Upper lobe of left lung (tissue), 6 donors: ENCODE data around the gene TBR1. TPM values are rescaled to one million over a fixed set of nuclear protein-coding genes. Genes with fewer than 3 reads are reported as not detected.

Experiments
- ATAC-seq, 2 donors: fragments of 200-7000 bp; cut with Tn5 transposase; one replicate each; pipeline ENCODE4 v1.9.1; 2022; ENCODE audit warnings: mild to moderate bottlenecking in 2 of 2, moderate library complexity in 2 of 2; ENCODE audit not compliant: low FRiP score in 2 of 2
- DNase-seq, 2 donors: peaks; one replicate each; pipeline ENCODE4 v3.0.0-alpha.2; 2019 to 2020
- H3K27ac ChIP-seq, 4 donors: fragments of 200-600 bp; sonication (generic); one replicate each; pipeline ENCODE4 v1.5.1; 2016 to 2019
- H3K27me3 ChIP-seq, 4 donors: fragments of 200-600 bp; sonication (generic); one replicate each; pipeline ENCODE4 v1.5.1; 2017 to 2019
- H3K36me3 ChIP-seq, 4 donors: fragments of 200-600 bp; sonication (generic); one replicate each; pipeline ENCODE4 v1.5.1; 2016 to 2019
- H3K4me1 ChIP-seq, 4 donors: fragments of 200-600 bp; sonication (generic); one replicate each; pipeline ENCODE4 v1.5.1; 2018 to 2019
- H3K4me3 ChIP-seq, 4 donors: fragments of 200-600 bp; sonication (generic); one replicate each; pipeline ENCODE4 v1.5.1; 2017 to 2019; ENCODE audit warnings: mild to moderate bottlenecking in 2 of 4, moderate library complexity in 1 of 4
- H3K9me3 ChIP-seq, 4 donors: fragments of 200-600 bp; sonication (generic); one replicate each; pipeline ENCODE4 v1.5.1; 2018 to 2019
- EP300 ChIP-seq, 4 donors: sonication (generic); formaldehyde crosslinking; IDR thresholded peaks; one replicate each; pipeline ENCODE4 v1.5.1; 2017; ENCODE audit warnings: antibody characterized with exemption in 4 of 4, control low read depth in 2 of 4
- POLR2A ChIP-seq, 4 donors: fragments of 450-650 bp; IDR thresholded peaks; one replicate each; pipeline ENCODE4 v1.5.1; 2016 to 2017; ENCODE audit warnings: antibody characterized with exemption in 4 of 4, mild to moderate bottlenecking in 2 of 4
- POLR2AphosphoS5 ChIP-seq, 2 donors: sonication (generic); formaldehyde crosslinking; IDR thresholded peaks; one replicate each; pipeline ENCODE4 v1.5.1; 2017; ENCODE audit warnings: antibody characterized with exemption in 2 of 2
- WGBS, 2 donors: methylation state at CpG; one replicate each; pipeline ENCODE4 v1.1.5; 2017 to 2018; 5-methylcytosine and 5-hydroxymethylcytosine counted together
- total RNA-seq, 6 donors: library from RNA; depleted of rRNA in 4 of 6; stranded (reverse); fragments of >200 nt in 4 of 6; gene quantifications; one replicate each; pipeline versions ENCODE4 v1.1.0 to v1.2.1, GENCODE V29; 2016 to 2021
- TF ChIP-seq, protein P1 (sequence below), 6 experiments: fragments of 450-650 bp in 4 of 6; fragments of 200-600 bp in 2 of 6; sonication (generic) in 2 of 6; IDR thresholded peaks; one replicate each; pipeline ENCODE4 v1.5.1; 2016 to 2019; ENCODE audit warnings: antibody characterized with exemption in 6 of 6
- donor health status: DM: no; HTN: no; CAD: no; lungs with moderate emphysema.
- donor health status: DM: no; HTN: yes; CAD: no; lungs with severe emphysema.

TBR1 gene
- total RNA-seq, 6 donors from 2014 or later, result not detected

DNA sequence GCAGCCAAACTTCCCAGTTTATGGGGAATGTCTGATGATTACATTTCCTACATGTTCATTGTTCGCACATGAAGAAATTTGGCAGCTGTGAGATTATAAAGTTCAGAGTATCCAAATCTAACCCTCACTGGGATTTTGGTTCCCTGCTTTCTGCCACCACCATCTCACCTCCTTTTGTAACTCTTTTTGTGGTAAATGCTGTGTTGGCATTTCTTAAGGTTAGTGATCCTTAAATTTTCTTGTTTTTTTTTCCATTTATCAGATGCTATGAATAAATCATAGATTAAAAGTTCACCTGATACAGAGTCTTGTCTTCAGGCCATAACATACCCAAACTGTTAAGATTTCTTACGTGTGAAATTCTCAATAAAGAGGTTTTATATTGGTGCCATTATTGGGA, 8.5 kb upstream of the TBR1 start:
- no peak for DNase-seq
- no peak for ATAC-seq
- Histone ChIP-seq H3K4me1 (no peaks in the 10 kb centered on the region), H3K27ac (no peak overlapping the region), H3K27me3 (no peaks in the 10 kb centered on the region), H3K36me3 (peaks cover 0 to 16% (median 0%) of the 10 kb centered on the region in 4 donors), H3K9me3 (no peaks in the 10 kb centered on the region), H3K4me3 (no peak overlapping the region)
- 97 to 100% methylated on average over 2 of the region's 2 CpGs for WGBS, 2 donors
- no peak for TF ChIP-seq EP300 (IDR thresholded peaks at IDR 0.05)
- no peak for TF ChIP-seq POLR2AphosphoS5 (IDR thresholded peaks at IDR 0.05)
- TF ChIP-seq, protein P1, sequence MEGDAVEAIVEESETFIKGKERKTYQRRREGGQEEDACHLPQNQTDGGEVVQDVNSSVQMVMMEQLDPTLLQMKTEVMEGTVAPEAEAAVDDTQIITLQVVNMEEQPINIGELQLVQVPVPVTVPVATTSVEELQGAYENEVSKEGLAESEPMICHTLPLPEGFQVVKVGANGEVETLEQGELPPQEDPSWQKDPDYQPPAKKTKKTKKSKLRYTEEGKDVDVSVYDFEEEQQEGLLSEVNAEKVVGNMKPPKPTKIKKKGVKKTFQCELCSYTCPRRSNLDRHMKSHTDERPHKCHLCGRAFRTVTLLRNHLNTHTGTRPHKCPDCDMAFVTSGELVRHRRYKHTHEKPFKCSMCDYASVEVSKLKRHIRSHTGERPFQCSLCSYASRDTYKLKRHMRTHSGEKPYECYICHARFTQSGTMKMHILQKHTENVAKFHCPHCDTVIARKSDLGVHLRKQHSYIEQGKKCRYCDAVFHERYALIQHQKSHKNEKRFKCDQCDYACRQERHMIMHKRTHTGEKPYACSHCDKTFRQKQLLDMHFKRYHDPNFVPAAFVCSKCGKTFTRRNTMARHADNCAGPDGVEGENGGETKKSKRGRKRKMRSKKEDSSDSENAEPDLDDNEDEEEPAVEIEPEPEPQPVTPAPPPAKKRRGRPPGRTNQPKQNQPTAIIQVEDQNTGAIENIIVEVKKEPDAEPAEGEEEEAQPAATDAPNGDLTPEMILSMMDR (IDR thresholded peaks at IDR 0.05), result no peak
- TF ChIP-seq POLR2A (IDR thresholded peaks at IDR 0.05), result no peak

DNA sequence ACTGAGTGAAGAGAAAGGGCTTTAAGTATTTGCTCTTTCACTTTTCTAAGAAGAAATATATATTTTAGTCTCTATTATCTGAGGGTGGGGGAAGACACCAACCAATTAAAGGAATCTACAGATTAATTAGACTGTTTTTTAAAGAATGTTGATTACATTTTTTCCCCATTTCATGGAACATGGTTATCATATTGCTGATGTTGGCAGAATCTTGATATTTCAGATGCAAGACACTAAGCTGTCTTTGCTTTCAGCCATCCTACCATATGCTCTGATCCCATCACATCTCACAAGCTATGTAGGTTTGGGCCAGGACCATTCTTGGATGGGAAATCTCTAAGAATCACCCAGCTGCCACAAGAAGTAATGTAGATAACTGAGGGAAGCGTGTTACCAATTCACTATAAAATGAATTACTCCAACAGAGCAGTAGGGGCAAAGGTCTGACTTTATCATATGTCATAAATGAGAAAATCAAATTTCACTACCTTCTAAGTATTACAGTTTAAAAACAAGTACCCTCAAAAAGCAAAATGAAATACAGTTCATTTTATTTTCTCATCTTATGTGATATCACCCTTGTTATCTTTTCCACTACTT, 6.7 kb upstream of the TBR1 start:
- H3K9me3 ChIP-seq, result no peaks in the 10 kb centered on the region
- TF ChIP-seq EP300 (IDR thresholded peaks at IDR 0.05) (no peak), POLR2AphosphoS5 (IDR thresholded peaks at IDR 0.05) (no peak), POLR2A (IDR thresholded peaks at IDR 0.05) (no peak)
- TF ChIP-seq, protein P1 (IDR thresholded peaks at IDR 0.05), result no peak
- H3K27ac ChIP-seq, result no peak overlapping the region
- DNase-seq (no peak), ATAC-seq (no peak)
- peaks cover 0 to 16% (median 0%) of the 10 kb centered on the region in 4 donors for H3K36me3 ChIP-seq
- H3K4me3 ChIP-seq, result no peak overlapping the region
- WGBS, 2 donors, result 96 to 100% methylated on average over 1 of the region's 1 CpG
- peaks cover 0 to under 1% (median under 1%) of the 10 kb centered on the region in 4 donors for H3K27me3 ChIP-seq
- peaks cover 5 to 6% (median 6%) of the 10 kb centered on the region in 4 donors for H3K4me1 ChIP-seq

DNA sequence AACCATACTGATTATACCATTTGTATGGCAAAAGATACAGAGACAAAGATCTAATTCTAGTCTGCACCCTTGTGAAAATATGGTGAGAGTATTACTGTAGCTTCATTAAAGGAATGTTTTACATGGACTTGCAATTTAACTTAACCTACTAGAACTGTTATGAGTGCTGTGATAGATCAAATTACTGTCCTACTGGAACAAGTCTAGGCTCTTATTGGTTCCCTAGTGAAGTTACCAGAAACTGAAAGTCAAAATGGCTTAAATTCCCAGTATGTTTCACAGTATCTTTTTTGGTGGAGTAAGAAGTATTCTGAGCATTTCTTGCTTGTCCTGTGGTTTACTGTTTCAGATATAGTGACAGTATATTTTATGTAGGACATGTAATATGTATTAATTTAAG, 3.8 kb upstream of the TBR1 start:
- H3K27me3 ChIP-seq, result peaks cover 0 to 25% (median 16%) of the 10 kb centered on the region in 4 donors
- ATAC-seq (no peak), DNase-seq (no peak)
- no peak overlapping the region for H3K27ac ChIP-seq
- H3K9me3 ChIP-seq, result no peaks in the 10 kb centered on the region
- H3K36me3 ChIP-seq, result peaks cover 0 to 16% (median 0%) of the 10 kb centered on the region in 4 donors
- TF ChIP-seq, protein P1 (IDR thresholded peaks at IDR 0.05), result no peak
- no peak for TF ChIP-seq POLR2AphosphoS5 (IDR thresholded peaks at IDR 0.05)
- no peak for TF ChIP-seq POLR2A (IDR thresholded peaks at IDR 0.05)
- TF ChIP-seq EP300 (IDR thresholded peaks at IDR 0.05), result no peak
- no peak overlapping the region for H3K4me3 ChIP-seq
- H3K4me1 ChIP-seq, result peaks cover 28 to 36% (median 32%) of the 10 kb centered on the region in 4 donors

DNA sequence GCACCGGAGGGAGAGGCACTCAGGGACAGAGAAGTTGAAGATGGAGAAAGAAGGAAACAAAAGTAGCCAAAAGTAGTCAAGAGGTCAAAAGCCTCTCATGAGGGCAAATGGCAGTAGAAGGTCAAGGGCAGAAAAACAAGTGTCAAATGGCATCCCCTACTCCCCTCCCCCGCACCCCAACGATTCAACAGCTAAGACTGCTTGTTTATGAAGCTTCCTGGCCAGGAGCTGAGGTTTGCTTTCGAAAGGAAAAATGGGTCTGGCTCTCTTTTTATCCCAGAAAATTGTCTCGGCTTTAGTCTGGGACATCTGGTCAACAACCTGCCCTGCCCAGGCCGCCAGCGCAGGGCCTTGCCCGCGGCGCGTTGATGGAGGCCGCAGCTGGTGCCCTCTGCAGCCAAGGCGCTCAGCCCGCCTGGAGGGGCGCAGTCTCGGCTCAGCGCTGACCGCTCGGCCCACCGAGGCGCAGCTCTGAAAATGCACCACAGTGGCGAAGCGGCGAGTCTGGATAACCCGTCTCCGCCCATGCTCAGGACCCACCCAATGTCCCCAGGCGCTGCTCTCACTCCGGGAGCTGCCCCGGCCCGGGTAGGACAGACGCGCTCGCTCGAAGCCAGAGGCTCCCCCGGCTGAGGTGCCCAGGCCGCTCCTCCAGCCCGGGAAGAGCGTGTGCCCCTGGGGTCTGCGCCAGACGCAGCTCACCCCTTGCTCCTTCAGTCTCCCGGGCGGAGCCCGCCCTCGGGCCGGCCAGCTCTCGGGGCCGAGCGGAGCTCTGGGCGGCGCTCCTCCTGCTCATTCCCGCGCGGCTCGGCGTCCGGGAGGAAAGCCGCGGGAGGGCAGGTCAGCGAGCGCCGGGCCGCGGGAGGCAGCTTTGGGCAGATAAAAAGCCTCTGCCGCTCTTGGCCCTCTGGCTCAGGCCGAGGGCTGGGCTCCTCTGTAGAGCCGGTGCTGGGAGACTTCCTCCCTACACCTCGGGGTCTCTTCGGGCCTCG, 1.8 kb upstream of the TBR1 start:
- Histone ChIP-seq H3K4me3 (peak overlapping the region; percentile 19 to 51 (median 39)), H3K36me3 (peaks cover 0 to 8% (median 0%) of the 10 kb centered on the region in 4 donors), H3K9me3 (no peaks in the 10 kb centered on the region), H3K27ac (no peak overlapping the region), H3K4me1 (peaks cover 38 to 53% (median 40%) of the 10 kb centered on the region in 4 donors), H3K27me3 (peaks cover 0 to 44% (median 24%) of the 10 kb centered on the region in 4 donors)
- TF ChIP-seq, protein P1 (IDR thresholded peaks at IDR 0.05), result no peak
- no peak for TF ChIP-seq POLR2AphosphoS5 (IDR thresholded peaks at IDR 0.05)
- no peak for TF ChIP-seq EP300 (IDR thresholded peaks at IDR 0.05)
- no peak for TF ChIP-seq POLR2A (IDR thresholded peaks at IDR 0.05)
- WGBS, 2 donors, result 13 to 19% methylated on average over 22 to 32 of the region's 69 CpGs
- DNase-seq (peak in 1 of 2 donors; percentile 89), ATAC-seq (peak; percentile 77 to 79)
